Tibial nerve (tissue), 4 donors: ENCODE results near the gene PTH.
A peak's percentile ranks its signal among the peaks of the same experiment; 100 is the strongest.

Experiments
- CTCF ChIP-seq, 5 experiments: fragments of 200-600 bp in 3 of 5; fragments of 450-650 bp in 2 of 5; sonication (generic) in 3 of 5; IDR thresholded peaks; one replicate each; pipeline ENCODE4 v1.5.1; 2016 to 2019; ENCODE audit warnings: antibody characterized with exemption in 5 of 5, mild to moderate bottlenecking in 3 of 5, moderate library complexity in 2 of 5
- EP300 ChIP-seq, 2 donors: sonication (generic); formaldehyde crosslinking; IDR thresholded peaks; one replicate each; pipeline ENCODE4 v1.6.1; 2017; ENCODE audit warnings: antibody characterized with exemption in 2 of 2, mild to moderate bottlenecking in 1 of 2
- POLR2A ChIP-seq, 2 donors: fragments of 450-650 bp; IDR thresholded peaks; one replicate each; pipeline ENCODE4 v1.6.1; 2017; ENCODE audit warnings: antibody characterized with exemption in 2 of 2, mild to moderate bottlenecking in 2 of 2, moderate library complexity in 2 of 2

- TF ChIP-seq POLR2A (IDR thresholded peaks at IDR 0.05): no peak
- no peak for TF ChIP-seq EP300 (IDR thresholded peaks at IDR 0.05)
- peak; percentile 15 to 67 (median 50) for TF ChIP-seq CTCF (IDR thresholded peaks at IDR 0.05)
Observed at GRCh38 chr11:13465909-13466371, 29.9 kb downstream of the PTH start.
